ENCODE results near the gene ST7. TPM values are rescaled to one million over a fixed set of nuclear protein-coding genes. Genes with fewer than 3 reads are reported as not detected.
A peak's percentile ranks its signal among the peaks of the same experiment; 100 is the strongest.

Gene ST7
- total RNA-seq, 1 donor from 2014 or later = 18.9 TPM

DNA sequence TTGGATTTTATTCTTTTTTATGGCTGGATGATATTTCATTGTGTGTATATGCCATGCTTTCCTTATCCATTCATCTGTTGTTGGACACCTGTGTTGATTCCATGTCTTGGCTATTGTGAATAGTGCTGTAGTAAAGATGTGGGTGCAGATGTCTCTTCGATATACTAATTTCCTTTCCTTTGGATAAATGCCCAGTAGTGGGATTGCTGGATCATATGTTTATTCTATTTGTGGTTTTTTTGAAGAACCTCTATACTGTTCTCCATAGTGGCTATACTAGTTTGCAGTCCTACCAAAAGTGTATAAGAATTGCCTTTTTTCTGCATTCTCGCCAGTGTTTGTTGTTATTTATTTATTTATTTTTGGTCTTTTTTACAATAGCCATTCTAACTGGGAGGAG is 209.8 kb downstream of the ST7 start:
- peak; percentile 33 for DNase-seq

GRCh38 chr7:117164620-117165019 is 211.3 kb downstream of the ST7 start:
- DNase-seq = no peak

- no peak for DNase-seq
These were observed 212.4 kb downstream of the ST7 start for GRCh38 chr7:117165656-117166055.

GRCh38 chr7:117169907-117170306 is 216.6 kb downstream of the ST7 start:
- DNase-seq = peak; percentile 86

DNA sequence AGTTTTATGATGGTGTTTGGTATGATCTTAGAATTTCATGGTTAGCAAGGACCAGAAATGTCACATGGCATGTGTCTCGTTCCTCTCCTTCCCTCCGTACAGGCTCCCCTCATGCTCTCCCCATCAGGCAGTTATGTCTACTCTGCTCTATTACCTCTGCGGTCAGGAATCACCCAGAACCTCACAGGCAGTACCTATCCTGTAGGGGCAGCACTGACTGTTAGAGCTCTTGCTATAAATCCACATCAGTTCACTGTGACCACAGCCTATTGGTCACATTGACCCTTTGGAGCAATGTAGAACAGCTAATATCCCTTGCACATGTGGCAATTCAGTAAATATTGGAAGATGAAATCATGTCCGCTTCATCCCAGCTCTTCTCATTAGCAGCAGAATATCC is 217.8 kb downstream of the ST7 start:
- DNase-seq = no peak

DNA sequence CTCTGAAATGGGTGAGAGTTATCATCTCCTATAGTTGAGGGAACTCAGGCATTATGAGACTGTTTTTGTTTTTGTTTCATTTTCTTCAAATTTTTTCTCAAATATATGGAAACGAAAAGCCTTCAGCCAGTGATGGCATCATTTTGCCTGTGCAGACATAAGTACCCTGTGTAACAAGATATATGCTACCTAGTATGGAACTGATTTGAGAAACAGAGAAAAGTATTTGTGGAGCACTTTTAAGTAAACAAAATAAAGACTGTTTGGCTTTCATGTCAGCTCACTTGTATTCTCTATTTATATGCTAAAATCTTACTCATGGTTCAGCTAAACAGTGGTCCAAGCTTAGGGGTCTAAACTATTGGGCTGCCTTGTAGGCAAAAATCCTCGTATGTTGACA is 219.0 kb downstream of the ST7 start:
- no peak for DNase-seq

GRCh38 chr7:117173035-117173770 is 219.9 kb downstream of the ST7 start:
- peak; percentile 44 for DNase-seq

DNA sequence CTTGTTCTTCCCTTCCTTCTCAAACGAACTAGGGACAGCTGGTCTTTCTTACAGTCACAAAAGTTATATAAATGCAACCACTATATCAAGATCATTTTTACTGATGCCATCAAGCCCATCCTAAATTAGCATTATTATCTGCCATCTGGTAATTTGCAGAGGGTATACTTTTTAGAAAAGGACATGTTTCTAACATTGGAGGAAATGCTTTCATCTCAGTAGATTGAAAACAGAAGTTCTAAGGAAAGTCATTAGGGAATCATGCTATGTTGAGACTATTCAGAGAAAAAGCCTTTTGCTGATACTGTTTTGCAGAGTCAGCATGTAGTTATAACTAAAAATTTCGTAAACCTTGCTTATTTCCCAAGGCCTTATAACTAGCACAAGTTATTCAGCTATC is 222.9 kb downstream of the ST7 start:
- DNase-seq = no peak

DNA sequence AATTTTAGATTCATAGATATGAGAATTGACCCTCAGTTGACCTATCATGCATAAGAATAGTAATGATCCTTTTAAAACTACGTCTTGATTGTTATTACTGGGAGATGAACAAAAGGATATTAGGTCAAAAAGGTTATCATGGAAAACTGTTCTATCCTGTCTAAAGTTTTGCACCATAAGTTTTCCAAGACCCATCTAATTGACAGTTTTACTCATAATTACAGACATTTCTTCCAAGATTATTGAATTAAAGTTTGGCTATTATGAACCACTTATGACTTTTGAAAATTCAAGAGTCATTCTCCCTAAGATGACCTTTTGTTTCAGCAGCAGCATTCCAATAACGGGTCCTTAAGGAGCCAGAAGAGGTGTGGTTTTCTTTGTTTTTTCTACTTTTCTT is 225.3 kb downstream of the ST7 start:
- DNase-seq = no peak

GRCh38 chr7:117179701-117180100 is 226.4 kb downstream of the ST7 start:
- no peak for DNase-seq

DNA sequence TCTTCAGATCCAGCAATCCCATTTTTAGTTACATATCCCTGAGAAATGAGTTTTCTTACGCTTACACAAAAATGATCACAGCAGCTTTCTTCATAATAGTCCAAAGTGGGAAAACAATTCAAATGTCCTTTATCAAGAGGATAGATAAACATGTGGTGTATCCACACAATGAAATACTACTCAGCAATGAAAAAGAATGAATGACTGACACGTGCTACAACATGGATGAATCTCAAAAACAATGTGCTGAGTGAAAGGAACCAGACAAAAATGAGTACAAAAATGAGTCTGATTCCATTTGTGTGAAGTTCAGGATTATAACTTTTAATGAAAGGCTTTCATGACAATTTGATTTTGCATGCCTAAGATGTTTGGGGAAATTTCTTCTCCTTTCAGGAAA is 230.4 kb downstream of the ST7 start:
- no peak for DNase-seq

GRCh38 chr7:117184367-117184766 is 231.1 kb downstream of the ST7 start:
- peak; percentile 27 for DNase-seq

DNA sequence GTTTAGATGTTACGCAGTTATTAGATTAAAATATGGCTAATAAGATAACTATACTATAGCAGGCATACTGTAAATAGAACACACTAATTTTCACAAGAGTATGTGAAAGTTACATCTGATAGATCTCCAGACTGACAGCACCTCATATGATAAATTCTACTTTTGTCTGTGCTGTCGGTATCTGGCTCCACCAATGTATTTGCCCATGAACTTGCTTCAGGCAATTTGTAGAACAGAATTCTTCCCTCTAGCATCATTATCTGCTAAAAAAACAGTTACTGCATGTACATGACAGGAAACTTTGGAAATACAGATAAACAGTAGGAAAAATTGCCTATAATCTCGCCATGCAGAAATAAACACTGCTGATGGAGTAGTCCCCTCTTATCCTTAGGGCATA is 231.8 kb downstream of the ST7 start:
- DNase-seq = no peak

- peak; percentile 63 for DNase-seq
These were observed 233.1 kb downstream of the ST7 start for GRCh38 chr7:117186218-117187010.

DNA sequence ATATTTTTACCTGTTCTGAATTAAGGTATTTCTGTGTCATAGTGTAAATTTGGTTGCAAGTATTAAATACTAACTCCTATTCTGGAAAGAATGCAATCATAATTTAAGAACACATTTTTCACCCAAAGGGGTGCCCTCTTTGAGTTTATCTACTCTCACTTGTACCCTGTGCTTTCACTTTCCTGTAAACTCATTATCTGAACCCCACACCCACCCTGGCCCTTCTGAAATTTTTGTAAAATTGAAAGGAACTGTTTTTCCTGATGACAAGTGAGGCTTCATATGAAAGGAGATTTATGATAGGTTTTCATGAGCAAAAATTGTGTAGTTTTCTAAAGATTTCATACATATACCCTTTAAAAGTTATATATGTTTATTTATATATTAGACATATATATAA is 235.1 kb downstream of the ST7 start:
- no peak for DNase-seq

DNA sequence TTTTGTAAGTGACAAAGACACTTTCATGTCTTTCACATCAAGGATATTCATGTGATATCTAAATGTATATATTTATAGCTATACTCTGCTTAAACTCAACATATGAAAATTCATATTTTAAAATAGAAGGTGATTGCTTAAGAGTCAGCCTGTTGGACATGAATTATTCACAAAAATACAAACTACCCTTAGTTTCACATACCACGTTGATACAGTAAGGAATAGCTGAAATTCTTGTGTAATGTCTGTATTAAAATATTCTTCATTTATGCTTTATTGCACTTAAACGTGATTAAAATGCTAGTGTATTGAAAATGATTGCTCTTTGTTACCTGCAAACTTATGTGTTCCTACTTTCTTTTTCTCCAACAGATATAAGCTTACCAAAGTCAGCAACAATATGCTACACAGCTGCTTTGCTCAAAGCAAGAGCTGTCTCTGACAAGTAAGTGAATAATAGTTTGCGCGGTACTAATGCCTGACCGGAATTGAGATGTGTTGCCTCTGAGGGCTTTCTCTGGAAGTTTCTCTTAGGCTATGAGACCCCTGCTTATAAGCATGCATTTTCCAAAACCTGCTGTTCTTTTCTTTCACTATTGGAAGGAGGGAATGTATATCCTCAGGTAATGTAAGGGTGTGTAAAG is 235.8 kb downstream of the ST7 start:
- no peak for DNase-seq

DNA sequence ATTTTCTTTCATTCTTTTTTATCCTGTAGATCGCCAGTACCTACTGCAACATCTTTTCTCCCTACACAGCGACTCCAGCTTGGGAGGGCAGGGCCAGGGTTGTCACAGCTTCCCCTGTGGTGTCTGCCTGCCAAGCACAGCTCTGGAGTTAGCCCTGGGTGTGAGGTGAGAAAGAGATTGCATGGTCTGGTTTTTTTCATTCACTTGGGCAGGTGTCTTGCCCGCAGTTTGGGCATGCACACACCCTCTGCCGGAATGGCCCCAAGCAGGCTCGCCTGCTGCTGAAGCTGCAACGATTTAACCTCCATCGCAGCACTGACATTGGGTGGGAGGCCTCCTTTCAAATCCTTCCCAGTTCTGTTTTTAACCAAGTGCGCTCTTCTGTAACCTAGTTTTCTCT is 236.8 kb downstream of the ST7 start:
- no peak for DNase-seq

DNA sequence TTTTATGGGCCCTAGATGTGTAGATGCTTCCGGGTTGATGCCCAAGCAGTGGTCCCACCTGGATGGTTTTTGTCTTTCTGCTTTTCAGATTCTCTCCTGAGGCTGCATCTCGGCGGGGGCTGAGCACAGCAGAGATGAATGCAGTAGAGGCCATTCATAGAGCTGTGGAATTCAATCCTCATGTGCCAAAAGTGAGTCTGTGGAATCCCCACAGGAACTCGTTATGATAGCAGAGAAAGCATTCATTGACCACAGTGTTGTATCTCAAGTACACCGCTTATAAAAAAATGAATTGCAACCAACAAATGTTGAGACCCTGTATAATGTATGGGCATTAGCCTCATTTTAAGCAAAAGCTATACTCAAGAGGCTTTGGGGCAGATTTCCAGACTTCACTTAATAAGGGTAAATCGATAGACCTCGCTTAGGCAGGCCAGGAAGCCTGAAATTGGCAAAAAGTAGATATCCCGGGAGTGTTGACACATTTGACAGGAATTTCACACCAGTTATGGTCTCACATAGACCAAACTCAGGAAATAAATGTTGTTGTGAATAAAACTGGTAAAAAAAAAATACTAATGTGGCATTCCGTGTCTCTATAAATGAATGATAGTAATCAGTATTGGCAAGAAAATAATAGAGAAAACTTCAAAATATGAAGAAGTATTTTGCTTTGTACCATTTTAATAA is 237.6 kb downstream of the ST7 start:
- peak; percentile 30 for DNase-seq

DNA sequence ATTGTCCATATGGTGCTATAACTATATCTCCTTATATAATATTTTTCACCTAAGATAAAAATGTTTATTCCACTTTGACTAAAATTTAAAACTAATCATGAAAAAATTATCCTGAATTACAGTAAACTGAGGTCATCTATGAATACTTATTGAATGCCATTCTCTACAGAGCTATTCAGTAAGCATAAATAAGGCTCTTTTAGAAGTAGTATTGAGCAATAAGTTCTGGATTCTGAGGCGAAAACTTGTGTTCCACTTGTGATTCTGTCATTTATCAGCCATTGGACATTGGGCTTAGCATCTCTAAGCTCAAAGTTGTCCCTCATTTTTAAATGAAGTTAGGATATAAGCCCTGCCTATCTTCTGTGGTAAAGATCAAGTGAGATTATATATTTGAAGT is 238.8 kb downstream of the ST7 start:
- DNase-seq = no peak

- DNase-seq = no peak
These were observed 240.3 kb downstream of the ST7 start for GRCh38 chr7:117193564-117193963.

DNA sequence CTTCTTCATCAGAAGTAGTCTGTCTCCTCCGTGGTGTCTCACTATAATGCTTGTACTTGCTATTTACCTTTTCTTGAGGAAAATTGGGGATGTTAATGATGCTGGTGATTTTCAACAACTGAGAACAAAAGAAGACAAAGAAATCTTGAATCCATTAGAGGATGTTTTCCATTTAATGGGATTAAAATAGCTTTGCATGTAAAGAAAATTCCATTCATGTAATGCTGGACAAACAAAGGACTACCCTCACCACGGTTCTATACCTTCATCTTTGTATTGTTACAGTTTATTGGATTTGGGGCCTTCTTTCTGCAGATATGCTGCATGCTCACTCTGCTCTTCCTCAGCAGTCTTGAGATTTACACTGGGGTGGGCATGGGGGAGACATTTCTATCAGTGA is 241.1 kb downstream of the ST7 start:
- DNase-seq = no peak

- DNase-seq = peak; percentile 43
These were observed 242.2 kb downstream of the ST7 start for GRCh38 chr7:117195361-117196029.

DNA sequence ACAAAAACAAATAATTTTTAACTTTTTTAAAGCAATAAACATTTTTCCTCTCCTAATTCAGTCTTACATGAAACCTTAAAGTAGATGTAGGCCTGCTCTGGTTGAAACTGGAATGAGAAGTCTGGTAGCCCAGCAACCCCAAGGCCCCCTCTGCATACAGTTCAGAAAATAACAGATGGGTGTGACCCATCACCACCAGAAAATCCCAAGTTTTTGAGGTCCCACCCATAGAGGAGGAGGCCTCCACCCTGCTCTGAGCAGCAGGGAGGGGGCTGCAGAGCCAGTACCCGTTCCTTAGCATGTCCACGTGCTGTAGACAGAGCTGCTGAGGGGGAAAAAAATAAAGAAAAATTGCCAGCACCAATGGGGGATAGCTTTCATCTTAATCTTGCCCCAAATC is 246.8 kb downstream of the ST7 start:
- DNase-seq = no peak

Measured in dermis blood vessel endothelial cell (primary cell).